Activated CD4-positive, alpha-beta T cell treated with anti-CD3 and anti-CD28 coated beads, Interleukin-2, amount 10 ng/mL, durations not matched to agents 24 days and 14 days (primary cell): ENCODE data around the gene DESI2. TPM values are rescaled to one million over a fixed set of nuclear protein-coding genes. Genes with fewer than 3 reads are reported as not detected.

Experiments
- DNase-seq: peaks from one replicate; pipeline ENCODE4 v3.0.0; 2022
- H3K27ac Mint-ChIP-seq: one replicate; pipeline ENCODE4 v1.8.0; 2022; ENCODE audit warnings: mild to moderate bottlenecking, mixed read lengths
- H3K27me3 Mint-ChIP-seq: one replicate; pipeline ENCODE4 v1.8.0; 2022; ENCODE audit warnings: mixed read lengths
- H3K36me3 Mint-ChIP-seq: one replicate; pipeline ENCODE4 v1.8.0; 2022; ENCODE audit warnings: low read depth, mild to moderate bottlenecking, mixed read lengths
- H3K4me1 Mint-ChIP-seq: one replicate; pipeline ENCODE4 v1.8.0; 2021; ENCODE audit warnings: mixed read lengths
- H3K4me3 Mint-ChIP-seq: one replicate; pipeline ENCODE4 v1.8.0; 2022; ENCODE audit warnings: mild to moderate bottlenecking, moderate library complexity, mixed read lengths
- H3K9me3 Mint-ChIP-seq: one replicate; pipeline ENCODE4 v1.8.0; 2021; ENCODE audit warnings: mixed read lengths
- intact Hi-C: fragments of 100-400 bp; cut with micrococcal nuclease; formaldehyde crosslinking; loops from one replicate; pipeline ENCODE4 v1.15.1; 2023
- total RNA-seq: library from RNA; stranded (reverse); gene quantifications from 2 replicates; pipeline ENCODE4 v1.2.3, GENCODE V29; 2022

Gene DESI2
- total RNA-seq, 1 donor from 2014 or later, result 32.3 TPM

GRCh38 chr1:244702620-244703019 is 49.7 kb downstream of the DESI2 start:
- intact Hi-C loops, result no loop called here
- no peak for DNase-seq
- H3K36me3 Mint-ChIP-seq, result peaks cover 47% of the 10 kb centered on the region
- H3K27me3 Mint-ChIP-seq, result no peaks in the 10 kb centered on the region
- no peaks in the 10 kb centered on the region for H3K4me1 Mint-ChIP-seq
- no peak overlapping the region for H3K4me3 Mint-ChIP-seq
- no peak overlapping the region for H3K27ac Mint-ChIP-seq
- H3K9me3 Mint-ChIP-seq, result no peaks in the 10 kb centered on the region

GRCh38 chr1:244704107-244704506 is 51.2 kb downstream of the DESI2 start:
- no peaks in the 10 kb centered on the region for H3K9me3 Mint-ChIP-seq
- no peaks in the 10 kb centered on the region for H3K27me3 Mint-ChIP-seq
- no peak overlapping the region for H3K27ac Mint-ChIP-seq
- H3K36me3 Mint-ChIP-seq, result peaks cover 39% of the 10 kb centered on the region
- no peak overlapping the region for H3K4me3 Mint-ChIP-seq
- no peaks in the 10 kb centered on the region for H3K4me1 Mint-ChIP-seq
- no peak for DNase-seq
- intact Hi-C loops, result no loop called here

- H3K27ac Mint-ChIP-seq, result no peak overlapping the region
- H3K27me3 Mint-ChIP-seq, result no peaks in the 10 kb centered on the region
- intact Hi-C loops, result no loop called here
- no peaks in the 10 kb centered on the region for H3K9me3 Mint-ChIP-seq
- DNase-seq, result no peak
- peaks cover 29% of the 10 kb centered on the region for H3K36me3 Mint-ChIP-seq
- H3K4me1 Mint-ChIP-seq, result no peaks in the 10 kb centered on the region
- no peak overlapping the region for H3K4me3 Mint-ChIP-seq
These were observed 52.6 kb downstream of the DESI2 start for GRCh38 chr1:244705261-244706234.

- H3K9me3 Mint-ChIP-seq, result no peaks in the 10 kb centered on the region
- peaks cover 8% of the 10 kb centered on the region for H3K4me1 Mint-ChIP-seq
- H3K4me3 Mint-ChIP-seq, result no peak overlapping the region
- H3K36me3 Mint-ChIP-seq, result peaks cover 15% of the 10 kb centered on the region
- intact Hi-C loops, result no loop called here
- DNase-seq, result no peak
- H3K27ac Mint-ChIP-seq, result no peak overlapping the region
- no peaks in the 10 kb centered on the region for H3K27me3 Mint-ChIP-seq
These were observed 56.1 kb downstream of the DESI2 start for GRCh38 chr1:244709076-244709475.

DNA sequence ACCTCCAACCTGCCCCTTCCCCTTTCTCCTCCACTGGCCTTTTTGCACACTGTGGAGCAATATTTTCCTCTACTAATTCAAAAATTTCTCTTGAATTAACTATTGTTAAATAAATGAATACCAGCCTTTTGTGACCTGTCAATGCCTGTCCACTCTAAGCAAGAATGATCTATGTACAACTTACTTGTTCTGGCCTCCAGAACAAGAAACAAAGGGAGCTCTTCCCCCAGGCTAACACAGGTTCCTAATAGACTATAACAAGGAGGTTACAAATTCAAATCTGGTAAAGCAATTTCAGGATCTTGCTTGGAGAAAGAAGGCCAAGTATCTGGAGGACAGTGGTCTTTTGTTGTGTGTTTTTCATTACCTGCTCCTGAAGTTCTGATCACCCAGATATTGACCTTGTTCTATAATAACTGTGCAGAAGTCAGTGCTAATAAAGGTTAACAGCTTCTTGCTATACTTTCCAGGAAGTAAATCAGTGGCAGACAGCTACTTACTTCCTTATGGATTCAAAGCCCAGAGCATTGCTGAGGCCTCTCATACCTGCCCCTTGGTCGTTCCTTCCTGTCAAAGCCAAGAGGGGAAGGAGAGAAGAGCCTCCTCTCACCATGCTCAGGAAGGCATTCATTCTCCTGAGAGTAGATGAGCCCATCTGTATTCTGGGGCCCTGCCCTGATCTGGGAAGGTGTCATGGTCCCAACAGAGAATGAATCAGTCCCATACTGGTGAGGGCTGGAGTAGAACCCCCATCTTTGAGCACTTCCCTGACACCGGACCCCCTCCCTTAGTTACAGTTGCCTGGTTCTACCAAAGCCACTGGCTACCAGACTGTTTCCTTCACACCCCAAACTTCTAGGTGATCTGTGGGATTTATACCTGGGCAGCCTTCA is 56.8 kb downstream of the DESI2 start:
- Mint-ChIP-seq H3K9me3 (no peaks in the 10 kb centered on the region), H3K27ac (no peak overlapping the region), H3K4me1 (peaks cover 8% of the 10 kb centered on the region), H3K36me3 (peaks cover 11% of the 10 kb centered on the region), H3K4me3 (no peak overlapping the region), H3K27me3 (no peaks in the 10 kb centered on the region)
- no peak for DNase-seq
- intact Hi-C loops, result loop anchor here (5.0 kb wide), 1 partner anchor 107 kb away; no protein-coding TSS in a partner anchor

DNA sequence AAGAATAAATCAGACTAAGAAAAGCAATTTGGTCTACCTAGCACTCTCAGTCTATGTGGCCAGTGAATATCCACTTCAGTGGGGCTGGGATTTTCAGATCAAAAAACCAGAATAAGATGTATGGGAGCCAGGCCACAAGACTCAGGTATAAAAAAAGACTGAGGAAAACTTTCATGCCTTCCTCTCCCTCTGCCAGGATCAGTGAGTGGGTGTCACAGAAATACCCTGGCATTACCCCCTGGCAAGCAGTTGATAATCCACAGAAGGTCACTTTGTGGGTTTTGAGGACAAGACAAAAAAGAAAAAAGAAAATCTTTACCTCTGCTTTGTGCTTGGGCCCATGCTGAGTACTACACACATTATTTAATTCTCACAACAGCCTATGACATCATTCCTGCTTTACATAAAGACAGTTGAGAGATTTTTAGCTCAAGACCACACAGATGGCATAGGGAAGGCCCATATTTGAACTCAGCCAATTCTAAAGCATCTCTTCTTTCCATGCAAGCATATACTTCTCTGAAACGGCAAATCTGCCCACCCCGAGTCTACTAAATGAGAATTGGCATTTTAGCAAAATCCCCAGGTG is 57.6 kb downstream of the DESI2 start:
- intact Hi-C loops, result loop anchor here (5.0 kb wide), 1 partner anchor 108 kb away; no protein-coding TSS in a partner anchor
- Mint-ChIP-seq H3K27ac (no peak overlapping the region), H3K9me3 (no peaks in the 10 kb centered on the region), H3K4me1 (peaks cover 8% of the 10 kb centered on the region), H3K4me3 (no peak overlapping the region), H3K36me3 (peaks cover 9% of the 10 kb centered on the region), H3K27me3 (no peaks in the 10 kb centered on the region)
- DNase-seq, result no peak

DNA sequence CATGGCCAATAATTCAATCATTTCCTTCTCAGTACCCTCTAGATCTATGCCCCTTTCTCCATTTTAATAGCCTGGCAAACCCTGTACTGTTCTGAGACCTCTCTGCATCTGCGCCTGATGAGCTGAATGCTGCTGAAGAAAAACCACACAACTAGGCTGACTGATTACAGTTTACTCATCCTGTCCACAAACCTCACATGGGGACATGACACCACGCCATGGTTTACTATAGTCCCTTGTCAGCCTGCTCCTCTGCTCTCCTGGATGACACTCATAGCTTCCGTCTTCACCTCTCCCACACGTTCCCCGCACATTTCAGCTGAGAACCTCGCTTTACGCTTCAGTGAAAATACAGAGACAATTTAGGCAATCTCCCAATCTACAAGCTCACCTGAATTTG is 59.7 kb downstream of the DESI2 start:
- Mint-ChIP-seq H3K36me3 (peaks cover under 1% of the 10 kb centered on the region), H3K27me3 (peaks cover 3% of the 10 kb centered on the region), H3K4me1 (peaks cover 8% of the 10 kb centered on the region), H3K27ac (no peak overlapping the region), H3K9me3 (no peaks in the 10 kb centered on the region), H3K4me3 (no peak overlapping the region)
- DNase-seq, result no peak
- intact Hi-C loops, result loop anchor here (5.0 kb wide), 1 partner anchor 110 kb away; no protein-coding TSS in a partner anchor

GRCh38 chr1:244713332-244713731 is 60.4 kb downstream of the DESI2 start:
- no peak overlapping the region for H3K4me3 Mint-ChIP-seq
- H3K27me3 Mint-ChIP-seq, result peaks cover 3% of the 10 kb centered on the region
- no peaks in the 10 kb centered on the region for H3K9me3 Mint-ChIP-seq
- no peak overlapping the region for H3K27ac Mint-ChIP-seq
- DNase-seq, result no peak
- intact Hi-C loops, result loop anchor here (5.0 kb wide), 1 partner anchor 111 kb away; no protein-coding TSS in a partner anchor
- no peaks in the 10 kb centered on the region for H3K36me3 Mint-ChIP-seq
- peaks cover 8% of the 10 kb centered on the region for H3K4me1 Mint-ChIP-seq

DNA sequence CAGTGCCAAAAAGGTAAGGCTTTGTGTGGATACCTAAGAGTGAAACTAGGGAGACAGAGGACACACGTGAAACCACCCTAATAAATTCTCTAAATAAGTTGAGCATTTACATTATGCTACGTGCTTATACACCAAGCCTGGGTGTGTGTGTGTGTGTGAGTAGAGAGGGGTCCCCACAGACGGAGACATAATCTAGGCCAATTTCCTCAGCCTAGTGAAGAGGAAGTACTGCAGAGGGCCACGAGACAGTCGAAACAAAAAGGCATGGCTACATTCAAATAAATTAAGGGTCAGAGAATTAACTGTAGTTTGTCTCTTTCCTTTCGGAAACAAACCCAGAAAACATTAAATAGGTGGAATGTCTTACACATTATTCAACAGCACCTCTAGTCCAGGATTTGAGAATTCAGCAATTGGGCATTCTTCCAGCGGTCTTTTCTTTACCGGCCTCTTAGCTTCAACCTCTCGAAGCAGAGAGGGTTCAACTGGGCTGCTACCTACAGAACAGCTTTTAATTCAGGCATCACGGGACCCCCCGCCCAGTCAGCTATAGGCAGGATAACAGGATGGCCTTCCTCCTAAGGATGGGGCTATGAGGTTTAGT is 75.0 kb downstream of the DESI2 start:
- Mint-ChIP-seq H3K27me3 (peaks cover 28% of the 10 kb centered on the region), H3K4me1 (peaks cover 12% of the 10 kb centered on the region), H3K9me3 (no peaks in the 10 kb centered on the region), H3K4me3 (no peak overlapping the region), H3K27ac (no peak overlapping the region), H3K36me3 (no peaks in the 10 kb centered on the region)
- intact Hi-C loops, result loop anchor here (2.0 to 5.0 kb wide), 2 partner anchors 75 to 126 kb away; partner anchors contain the start of gene DESI2
- no peak for DNase-seq

GRCh38 chr1:244730153-244730933 is 77.4 kb downstream of the DESI2 start:
- intact Hi-C loops, result no loop called here
- peak overlapping the region; percentile 90 for H3K4me3 Mint-ChIP-seq
- DNase-seq, result peak; percentile 80
- H3K27me3 Mint-ChIP-seq, result peaks cover 28% of the 10 kb centered on the region
- no peaks in the 10 kb centered on the region for H3K36me3 Mint-ChIP-seq
- H3K4me1 Mint-ChIP-seq, result peaks cover 12% of the 10 kb centered on the region
- no peaks in the 10 kb centered on the region for H3K9me3 Mint-ChIP-seq
- peak overlapping the region; percentile 72 for H3K27ac Mint-ChIP-seq

- H3K36me3 Mint-ChIP-seq, result peaks cover 2% of the 10 kb centered on the region
- peaks cover 13% of the 10 kb centered on the region for H3K4me1 Mint-ChIP-seq
- no peak overlapping the region for H3K27ac Mint-ChIP-seq
- H3K4me3 Mint-ChIP-seq, result peak overlapping the region; percentile 74
- intact Hi-C loops, result no loop called here
- H3K9me3 Mint-ChIP-seq, result peaks cover 4% of the 10 kb centered on the region
- DNase-seq, result no peak
- peaks cover 28% of the 10 kb centered on the region for H3K27me3 Mint-ChIP-seq
These were observed 78.1 kb downstream of the DESI2 start for GRCh38 chr1:244730934-244731434.

- Mint-ChIP-seq H3K9me3 (peaks cover 4% of the 10 kb centered on the region), H3K4me1 (peaks cover 13% of the 10 kb centered on the region), H3K27ac (no peak overlapping the region), H3K4me3 (peak overlapping the region; percentile 17), H3K27me3 (peaks cover 28% of the 10 kb centered on the region), H3K36me3 (peaks cover 2% of the 10 kb centered on the region)
- DNase-seq, result no peak
- intact Hi-C loops, result no loop called here
These were observed 78.7 kb downstream of the DESI2 start for GRCh38 chr1:244731651-244732050.
